ENCODE results near the gene VPS33B. TPM values are rescaled to one million over a fixed set of nuclear protein-coding genes. Genes with fewer than 3 reads are reported as not detected.

VPS33B gene
- total and polyA plus RNA-seq, 2 of the 13 experiments (the other 11 are each of a cell fraction or from before 2014, with no cell fraction given) = 15.8 to 16.5 TPM

GRCh38 chr15:91068966-91069365 is 46.6 kb upstream of the VPS33B start:
- DNase-seq (ENCODE audit: low spot score) = no peak

GRCh38 chr15:91068436-91068835 is 46.0 kb upstream of the VPS33B start:
- intact Hi-C loops (cut with micrococcal nuclease; ENCODE audit: unreplicated experiment) (no loop called here), in situ Hi-C loops (cut with HindIII; ENCODE audit: extremely low pct_ligation_motif_present, low pct_unique_long_range_greater_than_20kb) (no loop called here)
- no TSS peak for BruUV-seq (replicated peaks)
- H2AFZ ChIP-seq (ENCODE audit: low read length) = no peak overlapping the region
- CTCF ChIA-PET (ENCODE audit: low intra/inter-chr PET ratio, low total read pairs) = no interaction called here
- H3K4me2 ChIP-seq (ENCODE audit: low read depth, low read length) = no peak overlapping the region
- peaks cover 0 to 5% of the 10 kb centered on the region in 2 experiments; a peak in 2 of 5 replicates for H3K27me3 ChIP-seq (ENCODE audit: control insufficient read depth in 1 of 2, insufficient read depth in 2 of 2, low read length in 2 of 2)
- 20% methylated on average over 2 of the region's 2 CpGs for WGBS (ENCODE audit: low lambda C conversion rate)
- DNase-seq (ENCODE audit: low spot score) (no peak), FAIRE-seq (no peak), ATAC-seq (no peak)
- H3K4me3 ChIP-seq (replicated peaks in 1 of 3; ENCODE audit: insufficient read depth in 1 of 3, low read depth in 2 of 3, low read length in 3 of 3) = no peak overlapping the region
- H3K9me3 ChIP-seq (ENCODE audit: low read length) = no peaks in the 10 kb centered on the region
- POLR2A ChIA-PET = no interaction called here
- no peaks in the 10 kb centered on the region for H3K36me3 ChIP-seq (replicated peaks in 1 of 2; ENCODE audit: control insufficient read depth in 1 of 2, insufficient read depth in 2 of 2, low read length in 2 of 2)
- TF ChIP-seq SSRP1 (CRISPR knock-in tag; IDR thresholded peaks at IDR 0.05) = no peak
- TF ChIP-seq DR1 (CRISPR knock-in tag; IDR thresholded peaks at IDR 0.05) = no peak
- TF ChIP-seq RORA (CRISPR knock-in tag; IDR thresholded peaks at IDR 0.05) = no peak
- TF ChIP-seq ZNF747 (CRISPR knock-in tag; IDR thresholded peaks at IDR 0.05; ENCODE audit: borderline replicate concordance) = no peak
- TF ChIP-seq PCBP2 (optimal IDR thresholded peaks at IDR 0.05; ENCODE audit: low read depth, low read length, poor library complexity, severe bottlenecking) = no peak
- no peak for TF ChIP-seq TCF7L2 (IDR thresholded peaks at IDR 0.05; ENCODE audit: low read depth, low read length)
- TF ChIP-seq TRIM24 (CRISPR knock-in tag; IDR thresholded peaks at IDR 0.05) = no peak
- H4K20me1 ChIP-seq (ENCODE audit: insufficient read depth, low read length) = no peaks in the 10 kb centered on the region
- no peak overlapping the region for H3K9ac ChIP-seq (ENCODE audit: insufficient read depth, low read depth, low read length)
- no peaks in the 10 kb centered on the region for H3K4me1 ChIP-seq (ENCODE audit: insufficient read depth, low read length)
- no peak overlapping the region for H3K27ac ChIP-seq (ENCODE audit: extremely low read length, insufficient read depth, low read length)
- H3K79me2 ChIP-seq (ENCODE audit: insufficient read depth, low read length) = no peaks in the 10 kb centered on the region

More at GRCh38 chr15:91068966-91069365, 46.6 kb upstream of the VPS33B start:
- H3K4me1 ChIP-seq (ENCODE audit: insufficient read depth, low read length) = no peaks in the 10 kb centered on the region
- in situ Hi-C loops (cut with HindIII; ENCODE audit: extremely low pct_ligation_motif_present, low pct_unique_long_range_greater_than_20kb) (no loop called here), intact Hi-C loops (cut with micrococcal nuclease; ENCODE audit: unreplicated experiment) (no loop called here)
- no peaks in the 10 kb centered on the region for H3K9me3 ChIP-seq (ENCODE audit: low read length)
- no TSS peak for BruUV-seq (replicated peaks)
- H3K36me3 ChIP-seq (replicated peaks in 1 of 2; ENCODE audit: control insufficient read depth in 1 of 2, insufficient read depth in 2 of 2, low read length in 2 of 2) = no peaks in the 10 kb centered on the region
- 31% methylated on average over 3 of the region's 3 CpGs for WGBS (ENCODE audit: low lambda C conversion rate)
- TF ChIP-seq HNRNPK (IDR thresholded peaks at IDR 0.05; ENCODE audit: low read depth, low read length, poor library complexity, severe bottlenecking) = no peak
- TF ChIP-seq ZNF138 (CRISPR knock-in tag; IDR thresholded peaks at IDR 0.05; ENCODE audit: low read depth) = no peak
- TF ChIP-seq ZNF564 (CRISPR knock-in tag; IDR thresholded peaks at IDR 0.05) = no peak
- no peak for TF ChIP-seq ZNF549 (CRISPR knock-in tag; IDR thresholded peaks at IDR 0.05)
- no peak for TF ChIP-seq HOXA9 (CRISPR knock-in tag; IDR thresholded peaks at IDR 0.05; ENCODE audit: borderline replicate concordance)
- TF ChIP-seq ZNF224 (CRISPR knock-in tag; IDR thresholded peaks at IDR 0.05) = no peak
- TF ChIP-seq SKI (IDR thresholded peaks at IDR 0.05; ENCODE audit: partially characterized antibody) = no peak
- H3K27ac ChIP-seq (ENCODE audit: extremely low read length, insufficient read depth, low read length) = no peak overlapping the region
- ChIA-PET POLR2A (no interaction called here), CTCF (ENCODE audit: low intra/inter-chr PET ratio, low total read pairs) (no interaction called here)
- H3K27me3 ChIP-seq (ENCODE audit: control insufficient read depth in 1 of 2, insufficient read depth in 2 of 2, low read length in 2 of 2) = peaks cover 0 to 5% of the 10 kb centered on the region in 2 experiments; a peak in 2 of 5 replicates
- no peak overlapping the region for H2AFZ ChIP-seq (ENCODE audit: low read length)
- no peak for ATAC-seq
- H3K4me2 ChIP-seq (ENCODE audit: low read depth, low read length) = no peak overlapping the region
- H4K20me1 ChIP-seq (ENCODE audit: insufficient read depth, low read length) = no peaks in the 10 kb centered on the region
- no peak for FAIRE-seq
- H3K9ac ChIP-seq (ENCODE audit: insufficient read depth, low read depth, low read length) = no peak overlapping the region
- no peak overlapping the region for H3K4me3 ChIP-seq (replicated peaks in 1 of 3; ENCODE audit: insufficient read depth in 1 of 3, low read depth in 2 of 3, low read length in 3 of 3)
- H3K79me2 ChIP-seq (ENCODE audit: insufficient read depth, low read length) = no peaks in the 10 kb centered on the region
